Astrocyte of the spinal cord (primary cell): ENCODE results near the gene ANTXRL.

Experiments
- DNase-seq: peaks from one replicate; pipeline ENCODE4 v3.0.0; 2011; ENCODE audit warnings: low read depth, low spot score
- H3K4me3 ChIP-seq: 2 replicates; pipeline ENCODE4 v1.5.1; 2011; ENCODE audit warnings: low read depth, mild to moderate bottlenecking, low read length, moderate library complexity
- CTCF ChIP-seq: IDR thresholded peaks from 2 replicates; pipeline ENCODE4 v1.5.1; 2012; ENCODE audit warnings: low read depth, mild to moderate bottlenecking, low read length, inconsistent platforms
- in situ Hi-C: cut with HindIII; loops from 2 replicates; pipeline ENCODE4 v1.10.0; 2017; ENCODE audit warnings: low sequenced_read_pairs

ANTXRL gene

GRCh38 chr10:46285300-46285699 is 1.5 kb upstream of the ANTXRL start:
- peak overlapping the region; percentile 51 for H3K4me3 ChIP-seq
- in situ Hi-C loops = no loop called here
- no peak for DNase-seq
- no peak for TF ChIP-seq CTCF

DNA sequence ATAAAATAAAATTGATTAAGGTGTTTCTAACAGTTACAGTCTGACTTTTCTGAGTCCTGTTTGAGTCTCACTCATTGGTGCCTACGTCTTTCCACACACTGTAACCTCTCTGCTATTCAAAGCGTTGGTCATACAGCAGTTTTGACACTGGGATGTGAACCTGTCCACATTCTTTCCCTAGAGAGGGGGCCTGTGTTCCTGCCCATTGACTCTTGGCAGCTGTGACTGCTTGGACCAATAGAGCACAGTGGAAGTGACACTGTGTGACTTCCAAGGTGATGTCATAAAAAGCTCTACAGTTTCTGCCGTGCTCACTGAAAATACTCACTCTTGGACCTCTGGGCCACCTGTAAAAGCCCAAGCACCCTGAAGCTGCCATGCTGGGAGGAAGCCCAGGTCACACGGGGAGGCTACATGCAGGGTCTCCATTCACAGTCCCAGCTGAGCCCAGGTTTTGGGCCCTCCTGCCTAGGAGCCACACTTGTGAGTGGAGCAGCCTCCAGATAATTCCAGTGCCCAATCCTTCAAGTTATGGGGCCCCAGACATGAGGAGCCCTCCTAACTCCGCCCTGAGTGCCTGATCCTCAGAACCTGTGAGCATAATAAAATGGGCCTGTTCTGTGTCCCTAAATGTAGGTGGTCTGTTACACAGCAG is 704 bp upstream of the ANTXRL start:
- in situ Hi-C loops = no loop called here
- no peak for DNase-seq
- H3K4me3 ChIP-seq = no peak overlapping the region
- TF ChIP-seq CTCF = no peak

DNA sequence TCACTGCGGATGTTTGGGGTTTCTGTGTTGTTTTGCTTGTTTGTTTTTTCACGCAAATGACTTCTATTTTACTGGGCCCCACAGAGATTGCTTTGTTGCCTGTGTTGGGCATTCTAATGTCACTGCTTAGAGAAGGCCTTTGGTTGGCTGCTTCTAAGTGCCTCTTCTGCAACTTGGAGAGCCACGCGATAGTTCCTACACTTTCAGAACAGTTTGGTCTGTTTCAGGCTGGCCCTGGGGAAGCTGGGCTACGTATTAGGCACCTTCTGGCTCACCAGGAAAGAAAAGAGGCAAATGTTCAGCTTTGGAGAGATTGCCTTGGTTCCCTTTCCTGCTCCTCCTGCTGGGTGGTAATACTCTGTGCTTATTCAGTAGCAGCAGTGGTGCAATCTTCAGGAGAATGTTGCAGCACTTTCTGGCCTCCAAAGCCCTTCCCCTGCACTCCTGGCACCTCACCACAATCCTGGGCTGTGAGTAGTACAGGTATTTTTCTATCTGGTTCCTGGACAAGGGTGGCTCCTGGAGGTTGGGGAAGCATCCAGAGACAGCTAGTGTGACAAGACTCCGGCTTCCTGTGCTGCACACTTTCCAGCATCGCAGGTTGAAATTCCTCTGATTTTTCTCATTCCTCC is 1.2 kb downstream of the ANTXRL start:
- no peak for DNase-seq
- H3K4me3 ChIP-seq = no peak overlapping the region
- TF ChIP-seq CTCF = no peak
- in situ Hi-C loops = no loop called here

DNA sequence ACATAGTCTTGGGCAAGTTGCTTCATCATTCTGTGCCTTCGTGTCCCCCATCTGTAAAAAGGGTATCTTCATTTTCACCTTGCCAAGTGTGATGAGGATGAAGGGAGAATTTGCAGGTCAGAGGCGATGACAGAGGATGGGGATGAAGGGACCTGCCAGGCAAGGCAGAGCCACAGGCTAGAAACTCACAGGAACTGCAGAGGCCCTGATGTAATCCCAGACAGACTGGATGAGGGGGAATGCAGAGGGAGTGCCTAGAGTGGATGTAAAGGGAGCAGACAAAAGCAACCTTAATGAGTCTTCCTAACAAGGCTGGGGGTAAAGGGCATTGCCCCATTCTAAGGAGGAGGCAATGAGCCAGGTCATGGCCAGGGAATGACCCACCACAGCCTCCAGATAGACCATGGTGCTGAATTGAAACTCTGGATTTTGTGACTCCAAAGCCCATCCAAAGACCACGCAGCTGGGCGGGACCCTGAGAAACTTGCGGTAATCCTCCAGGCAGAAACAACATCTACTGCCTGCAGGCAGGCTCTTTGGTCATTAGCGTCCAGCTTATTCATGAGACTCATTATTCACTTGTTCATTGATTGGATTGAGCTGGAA is 1.9 kb downstream of the ANTXRL start:
- no peak overlapping the region for H3K4me3 ChIP-seq
- TF ChIP-seq CTCF = no peak
- in situ Hi-C loops = no loop called here
- DNase-seq = no peak

- H3K4me3 ChIP-seq = no peak overlapping the region
- DNase-seq = no peak
- no peak for TF ChIP-seq CTCF
- in situ Hi-C loops = no loop called here
Observed at GRCh38 chr10:46289209-46289810, 2.5 kb downstream of the ANTXRL start.

- DNase-seq = no peak
- no peak for TF ChIP-seq CTCF
- no peak overlapping the region for H3K4me3 ChIP-seq
- in situ Hi-C loops = no loop called here
Observed at GRCh38 chr10:46290101-46290886, 3.5 kb downstream of the ANTXRL start.
